MM.1S (cell line): ENCODE measurements around the gene SNAI3.

Source experiments
- DNase-seq: peaks from one replicate; pipeline ENCODE4 v3.0.0-alpha.2; 2015
- H2AFZ ChIP-seq: fragments of 300-600 bp; sonication (generic); 2 replicates; pipeline ENCODE4 v1.6.0; 2016; ENCODE audit warnings: antibody characterized with exemption, low read length
- H3F3A ChIP-seq: fragments of 300-600 bp; sonication (generic); 2 replicates; pipeline ENCODE4 v1.6.1; 2016; ENCODE audit warnings: mild to moderate bottlenecking, antibody characterized with exemption, low read length, moderate library complexity, mixed read lengths; ENCODE audit not compliant: insufficient read depth
- H3K27ac ChIP-seq: fragments of 300-600 bp; sonication (generic); 2 replicates; pipeline ENCODE4 v1.5.1; 2016; ENCODE audit warnings: mild to moderate bottlenecking, low read length
- H3K27me3 ChIP-seq: fragments of 300-600 bp; sonication (generic); replicated peaks from 2 replicates; pipeline ENCODE4 v1.6.0; 2016; ENCODE audit warnings: low read length; ENCODE audit not compliant: insufficient read depth
- H3K36me3 ChIP-seq: fragments of 300-600 bp; sonication (generic); replicated peaks from 2 replicates; pipeline ENCODE4 v1.6.1; 2016; ENCODE audit warnings: mild to moderate bottlenecking, low read length, mixed read lengths; ENCODE audit not compliant: insufficient read depth
- H3K4me1 ChIP-seq: fragments of 300-600 bp; sonication (generic); 2 replicates; pipeline ENCODE4 v1.6.1; 2016; ENCODE audit warnings: low read length, mixed read lengths
- H3K4me2 ChIP-seq: fragments of 300-600 bp; sonication (generic); 2 replicates; pipeline ENCODE4 v1.6.0; 2016; ENCODE audit warnings: low read depth, low read length
- H3K4me3 ChIP-seq: fragments of 300-600 bp; sonication (generic); 2 replicates; pipeline ENCODE4 v1.5.1; 2016; ENCODE audit warnings: low read length, mixed read lengths
- H3K79me2 ChIP-seq: fragments of 300-600 bp; sonication (generic); 2 replicates; pipeline ENCODE4 v1.6.1; 2016; ENCODE audit warnings: mixed run types, low read length, mixed read lengths
- H3K9ac ChIP-seq: fragments of 300-600 bp; sonication (generic); 2 replicates; pipeline ENCODE4 v1.6.1; 2016; ENCODE audit warnings: low read length, mixed read lengths
- H3K9me2 ChIP-seq: fragments of 300-600 bp; sonication (generic); replicated peaks from 2 replicates; pipeline ENCODE4 v1.6.1; 2016; ENCODE audit warnings: mild to moderate bottlenecking, low read length, mixed read lengths; ENCODE audit not compliant: insufficient read depth
- H3K9me3 ChIP-seq: fragments of 300-600 bp; sonication (generic); replicated peaks from 2 replicates; pipeline ENCODE4 v1.6.1; 2016; ENCODE audit warnings: mild to moderate bottlenecking, low read length, mixed read lengths; ENCODE audit not compliant: insufficient read depth
- H4K20me1 ChIP-seq: fragments of 300-600 bp; sonication (generic); 2 replicates; pipeline ENCODE4 v1.6.1; 2016; ENCODE audit warnings: mild to moderate bottlenecking, low read length, moderate library complexity, mixed read lengths; ENCODE audit not compliant: insufficient read depth
- EZH2 ChIP-seq: fragments of 300-600 bp; sonication (generic); optimal IDR thresholded peaks from 2 replicates; pipeline ENCODE3; 2017; ENCODE audit warnings: low read depth, mild to moderate bottlenecking, antibody characterized with exemption, low read length, mixed read lengths
- EZH2phosphoT487 ChIP-seq: fragments of 300-600 bp; sonication (generic); IDR thresholded peaks from 2 replicates; pipeline ENCODE4 v1.6.1; 2018; ENCODE audit warnings: antibody characterized with exemption, low read length
- TF ChIP-seq, protein P1 (sequence below): fragments of 300-600 bp; sonication (generic); IDR thresholded peaks from 2 replicates; pipeline ENCODE4 v1.5.1; 2016; ENCODE audit warnings: antibody characterized with exemption, low read length, mixed read lengths

Gene SNAI3

DNA sequence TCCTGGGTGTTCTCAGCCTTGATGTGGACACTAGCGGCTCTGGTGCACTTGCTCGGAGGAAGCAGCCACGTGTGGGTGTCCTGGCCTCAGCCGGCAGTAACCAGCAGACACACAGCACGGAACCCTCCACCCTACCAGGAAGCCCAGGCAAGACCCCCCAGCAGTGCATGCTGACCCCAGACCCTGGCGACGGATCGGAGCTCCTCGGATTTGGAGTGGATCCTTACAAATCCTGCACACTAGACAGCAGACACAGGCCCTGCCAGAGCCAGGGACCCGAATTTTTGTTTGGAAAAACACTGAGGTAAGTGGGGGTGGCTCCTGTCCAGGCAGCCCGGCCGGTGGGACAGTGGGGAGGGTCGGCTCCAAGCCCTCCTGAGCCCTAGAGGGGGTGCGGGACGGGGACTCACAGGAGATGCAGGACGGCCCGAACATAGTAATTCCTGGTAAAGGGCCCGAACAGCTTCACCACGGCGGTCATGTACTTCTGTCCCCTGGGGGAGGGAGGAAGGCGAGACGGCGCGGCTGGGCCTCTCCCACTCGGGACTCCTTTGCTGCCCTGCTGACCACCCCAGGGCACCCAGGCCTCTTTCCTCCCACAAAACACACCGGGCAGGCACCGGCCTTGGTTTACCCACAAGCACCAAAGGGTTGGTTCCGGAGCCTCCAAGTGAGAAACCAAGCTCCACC lies 39.8 kb downstream of the SNAI3 start:
- no peaks in the 10 kb centered on the region for H3K36me3 ChIP-seq
- H3F3A ChIP-seq, result no peaks in the 10 kb centered on the region
- no peak overlapping the region for H3K9ac ChIP-seq
- no peaks in the 10 kb centered on the region for H4K20me1 ChIP-seq
- no peak overlapping the region for H3K4me2 ChIP-seq
- 0 out of 2 replicates have a peak, but pooled peaks cover 4% of the 10 kb centered on the region for H3K4me1 ChIP-seq
- TF ChIP-seq EZH2phosphoT487 (no peak), EZH2 (no peak)
- TF ChIP-seq, protein P1, sequence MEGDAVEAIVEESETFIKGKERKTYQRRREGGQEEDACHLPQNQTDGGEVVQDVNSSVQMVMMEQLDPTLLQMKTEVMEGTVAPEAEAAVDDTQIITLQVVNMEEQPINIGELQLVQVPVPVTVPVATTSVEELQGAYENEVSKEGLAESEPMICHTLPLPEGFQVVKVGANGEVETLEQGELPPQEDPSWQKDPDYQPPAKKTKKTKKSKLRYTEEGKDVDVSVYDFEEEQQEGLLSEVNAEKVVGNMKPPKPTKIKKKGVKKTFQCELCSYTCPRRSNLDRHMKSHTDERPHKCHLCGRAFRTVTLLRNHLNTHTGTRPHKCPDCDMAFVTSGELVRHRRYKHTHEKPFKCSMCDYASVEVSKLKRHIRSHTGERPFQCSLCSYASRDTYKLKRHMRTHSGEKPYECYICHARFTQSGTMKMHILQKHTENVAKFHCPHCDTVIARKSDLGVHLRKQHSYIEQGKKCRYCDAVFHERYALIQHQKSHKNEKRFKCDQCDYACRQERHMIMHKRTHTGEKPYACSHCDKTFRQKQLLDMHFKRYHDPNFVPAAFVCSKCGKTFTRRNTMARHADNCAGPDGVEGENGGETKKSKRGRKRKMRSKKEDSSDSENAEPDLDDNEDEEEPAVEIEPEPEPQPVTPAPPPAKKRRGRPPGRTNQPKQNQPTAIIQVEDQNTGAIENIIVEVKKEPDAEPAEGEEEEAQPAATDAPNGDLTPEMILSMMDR, result no peak
- H3K27ac ChIP-seq, result no peak overlapping the region
- H3K9me3 ChIP-seq, result no peaks in the 10 kb centered on the region
- no peak for DNase-seq
- H3K4me3 ChIP-seq, result no peak overlapping the region
- H3K27me3 ChIP-seq, result no peaks in the 10 kb centered on the region
- H2AFZ ChIP-seq, result no peak overlapping the region
- H3K9me2 ChIP-seq, result no peaks in the 10 kb centered on the region
- peaks cover 24% of the 10 kb centered on the region for H3K79me2 ChIP-seq

DNA sequence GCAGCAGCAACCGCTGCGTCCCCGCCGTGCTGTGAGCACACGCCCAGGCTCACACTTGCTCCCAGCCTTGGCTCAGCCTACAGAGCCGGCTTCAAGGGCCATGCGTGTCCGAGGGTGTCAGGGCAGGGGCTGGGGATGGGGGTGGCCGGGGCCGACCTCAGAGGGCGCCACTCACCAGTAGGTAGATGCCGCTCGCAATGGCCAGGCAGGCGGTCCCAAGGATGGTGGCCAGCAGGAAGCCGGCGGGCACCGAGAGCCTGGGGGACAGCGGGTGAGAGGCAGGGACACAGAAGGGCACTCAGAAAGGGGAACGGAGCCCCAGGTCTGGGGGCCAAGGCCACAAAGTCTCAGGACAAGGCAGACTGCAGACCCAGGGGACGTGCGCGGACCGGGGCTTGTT lies 40.4 kb downstream of the SNAI3 start:
- Histone ChIP-seq H3K27ac (no peak overlapping the region), H3K79me2 (peaks cover 24% of the 10 kb centered on the region), H3K9me2 (no peaks in the 10 kb centered on the region), H4K20me1 (no peaks in the 10 kb centered on the region), H3K4me1 (0 out of 2 replicates have a peak, but pooled peaks cover 4% of the 10 kb centered on the region), H2AFZ (no peak overlapping the region), H3K36me3 (no peaks in the 10 kb centered on the region), H3K4me3 (no peak overlapping the region), H3K27me3 (no peaks in the 10 kb centered on the region), H3K9me3 (no peaks in the 10 kb centered on the region), H3F3A (no peaks in the 10 kb centered on the region), H3K4me2 (no peak overlapping the region), H3K9ac (no peak overlapping the region)
- no peak for DNase-seq
- TF ChIP-seq EZH2 (no peak), EZH2phosphoT487 (no peak)
- TF ChIP-seq, protein P1, result no peak

DNA sequence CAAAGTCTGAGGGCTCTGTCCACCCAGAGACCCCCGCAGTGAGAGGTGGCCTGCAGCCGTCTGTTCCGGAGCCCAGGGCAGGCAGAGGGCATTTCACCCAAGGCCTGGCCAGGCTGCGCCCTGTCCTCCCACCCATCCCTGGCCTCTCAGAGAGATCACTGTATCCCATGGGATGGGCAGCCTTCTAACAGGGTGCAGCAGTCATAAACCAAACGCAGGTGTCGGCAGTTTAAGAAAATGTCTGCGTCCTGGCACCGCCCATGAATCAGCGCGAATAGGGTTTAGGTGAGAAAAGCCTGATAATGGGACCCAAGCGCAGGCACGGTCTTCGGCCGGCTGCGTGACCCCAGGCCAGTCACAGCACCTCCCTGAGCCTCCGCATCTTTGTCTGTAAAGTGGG lies 40.9 kb downstream of the SNAI3 start:
- Histone ChIP-seq H3K4me2 (no peak overlapping the region), H4K20me1 (no peaks in the 10 kb centered on the region)
- no peak for DNase-seq

More for the DNA sequence above, 40.9 kb downstream of the SNAI3 start:
- H3K9me3 ChIP-seq, result no peaks in the 10 kb centered on the region
- TF ChIP-seq EZH2, result no peak
- TF ChIP-seq, protein P1, result no peak
- TF ChIP-seq EZH2phosphoT487, result no peak
- peaks cover 21% of the 10 kb centered on the region for H3K79me2 ChIP-seq
- H3F3A ChIP-seq, result no peaks in the 10 kb centered on the region
- no peaks in the 10 kb centered on the region for H3K36me3 ChIP-seq
- no peak overlapping the region for H3K9ac ChIP-seq
- no peak overlapping the region for H2AFZ ChIP-seq
- no peaks in the 10 kb centered on the region for H3K9me2 ChIP-seq
- 0 out of 2 replicates have a peak, but pooled peaks cover 4% of the 10 kb centered on the region for H3K4me1 ChIP-seq
- no peaks in the 10 kb centered on the region for H3K27me3 ChIP-seq
- H3K4me3 ChIP-seq, result no peak overlapping the region
- no peak overlapping the region for H3K27ac ChIP-seq
